HG02623 (cell line): ENCODE measurements around the gene CAPN8.
A peak's percentile ranks its signal among the peaks of the same experiment; 100 is the strongest.

ENCODE experiments used
- ATAC-seq: cut with Tn5 transposase; IDR thresholded peaks from one replicate; pipeline ENCODE4 v1.9.1; 2021; ENCODE audit warnings: moderate library complexity; ENCODE audit not compliant: unreplicated experiment

CAPN8 gene

DNA sequence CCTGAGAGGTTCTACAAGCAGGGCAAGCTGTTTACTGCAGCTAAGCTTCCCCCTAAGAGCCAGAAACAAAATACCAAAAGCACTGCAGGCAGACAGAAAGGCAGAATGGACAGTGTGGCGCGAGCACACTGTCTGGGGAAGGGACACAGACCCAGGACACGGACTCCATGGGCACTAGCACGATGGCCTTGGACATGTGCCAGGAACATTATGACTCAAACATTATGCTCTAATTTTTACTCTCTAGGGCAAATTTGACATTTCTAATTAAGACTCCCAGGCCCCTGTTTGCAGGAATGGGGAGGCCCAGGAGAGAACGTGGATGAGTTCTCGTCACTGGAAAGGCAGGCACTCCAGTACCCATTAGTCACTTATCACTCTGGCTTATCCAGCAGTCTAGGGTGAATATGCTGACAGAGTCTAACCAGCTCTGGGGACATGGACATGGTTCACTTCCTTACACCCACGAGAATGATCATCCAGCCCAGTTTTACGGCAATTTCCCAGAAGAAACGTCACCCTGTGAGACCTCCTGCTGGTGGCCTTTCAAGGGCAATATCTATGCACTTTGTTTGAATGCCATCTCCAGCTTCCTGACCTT lies 45.1 kb downstream of the CAPN8 start:
- ATAC-seq: no peak

GRCh38 chr1:223618680-223619079 lies 46.8 kb downstream of the CAPN8 start:
- no peak for ATAC-seq

DNA sequence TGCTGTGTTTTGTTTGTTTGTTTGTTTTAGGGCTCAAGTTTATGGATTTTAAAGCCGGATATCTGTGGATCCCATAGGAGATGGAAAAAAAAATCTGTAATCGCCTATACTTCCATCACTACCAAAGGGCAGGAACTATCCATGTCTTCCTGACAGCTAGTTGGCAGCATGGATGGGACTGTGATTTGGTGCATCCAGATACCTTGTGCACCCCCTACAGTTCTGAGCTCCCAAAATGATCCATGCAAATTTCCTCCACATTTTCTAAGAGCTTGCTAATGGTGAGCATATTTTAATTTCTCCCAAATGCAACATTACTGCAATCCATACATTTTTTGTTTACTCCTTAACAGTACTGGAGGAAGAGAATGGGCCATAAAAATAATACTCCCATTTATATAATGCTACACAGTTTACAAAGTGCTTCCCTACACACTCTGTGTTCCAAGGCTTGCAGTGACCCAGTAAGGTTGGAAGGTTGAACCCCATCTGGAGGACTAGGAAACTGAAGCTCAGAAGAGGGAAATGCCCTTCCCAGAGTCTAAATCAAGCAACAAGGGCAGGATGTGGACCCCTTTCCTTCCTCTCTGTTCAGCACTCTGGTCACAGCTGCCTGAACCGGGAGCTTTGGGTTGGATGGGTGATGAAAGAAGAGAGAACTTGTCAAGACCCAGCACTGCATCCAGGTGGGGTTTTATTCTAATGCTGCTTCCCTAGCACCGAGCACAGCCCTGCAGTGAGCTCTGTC lies 48.0 kb downstream of the CAPN8 start:
- ATAC-seq: no peak

DNA sequence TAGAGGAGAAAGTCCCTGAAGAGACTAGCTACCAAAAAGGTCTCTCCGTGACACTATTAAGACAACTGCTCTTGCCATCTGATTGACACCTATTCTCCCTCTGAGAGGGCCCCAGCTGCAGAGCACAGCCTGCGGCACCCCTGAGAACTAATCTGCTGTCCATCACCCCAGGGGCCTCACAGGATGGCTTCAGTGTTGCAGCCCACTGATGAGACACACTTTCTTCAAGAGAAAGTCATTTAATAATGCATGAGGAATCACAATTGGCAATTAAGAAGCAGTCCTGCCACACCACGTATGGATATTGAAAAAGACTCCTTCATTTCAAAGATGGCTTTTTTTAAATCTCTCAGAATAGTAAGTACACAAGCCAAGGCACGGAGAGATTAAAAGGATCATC lies 48.9 kb downstream of the CAPN8 start:
- ATAC-seq: no peak

DNA sequence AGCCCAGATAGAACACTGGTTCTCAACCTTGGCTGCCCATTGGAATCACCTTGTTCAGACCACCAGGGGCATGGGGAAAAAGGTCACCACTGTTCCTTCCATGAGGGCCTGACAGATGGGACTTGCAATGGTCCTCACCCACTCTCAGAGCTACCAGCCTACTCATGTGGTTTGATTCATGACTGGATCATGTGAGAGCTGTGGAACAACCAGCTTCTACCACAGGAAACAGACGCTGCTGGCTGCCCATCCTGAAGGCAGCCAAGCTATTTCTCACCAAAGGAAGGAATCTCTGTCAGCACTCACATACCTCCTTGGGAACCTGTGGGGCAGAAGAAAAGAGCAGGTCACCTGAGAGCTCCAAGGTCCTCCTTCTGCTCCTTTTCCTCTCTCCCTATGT lies 53.6 kb downstream of the CAPN8 start:
- ATAC-seq: no peak

GRCh38 chr1:223609977-223610376 lies 55.5 kb downstream of the CAPN8 start:
- no peak for ATAC-seq

- no peak for ATAC-seq
These were observed 56.4 kb downstream of the CAPN8 start for GRCh38 chr1:223609066-223609465.

DNA sequence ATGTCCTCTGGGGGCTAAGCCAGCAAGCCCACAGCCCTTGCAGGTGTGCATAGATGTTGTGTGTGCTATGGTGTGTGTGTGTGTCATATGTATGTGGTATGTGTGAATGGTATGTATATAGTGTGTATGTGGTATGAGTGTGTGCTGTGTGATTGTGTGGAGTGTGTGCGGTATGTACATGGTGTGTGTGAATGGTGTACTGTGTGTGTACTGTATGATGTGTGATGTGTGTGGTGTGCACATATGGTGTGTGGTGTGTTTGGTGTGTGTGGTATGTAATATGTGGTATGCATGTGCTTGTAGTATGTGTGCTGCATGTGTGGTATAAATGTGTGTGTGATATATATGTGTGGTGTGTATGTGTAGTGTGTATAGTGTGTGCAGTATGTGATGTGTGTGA lies 107.0 kb downstream of the CAPN8 start:
- no peak for ATAC-seq

DNA sequence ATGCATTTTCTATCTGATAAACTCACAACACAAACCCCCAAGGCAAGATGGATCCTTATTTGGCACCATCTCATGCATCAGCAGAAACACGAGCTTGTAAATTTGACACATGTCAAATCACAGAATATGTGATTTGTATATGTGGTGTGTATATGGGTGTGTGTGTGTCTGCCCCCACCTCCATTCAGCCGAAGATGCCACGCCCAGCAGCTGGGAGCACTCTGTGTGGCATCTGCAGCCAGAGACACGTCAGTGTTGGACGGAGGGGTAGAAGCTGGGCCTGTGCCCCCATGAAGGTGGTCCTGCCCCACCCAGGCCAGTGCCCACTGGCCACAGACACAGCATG lies 108.4 kb downstream of the CAPN8 start:
- ATAC-seq: no peak

DNA sequence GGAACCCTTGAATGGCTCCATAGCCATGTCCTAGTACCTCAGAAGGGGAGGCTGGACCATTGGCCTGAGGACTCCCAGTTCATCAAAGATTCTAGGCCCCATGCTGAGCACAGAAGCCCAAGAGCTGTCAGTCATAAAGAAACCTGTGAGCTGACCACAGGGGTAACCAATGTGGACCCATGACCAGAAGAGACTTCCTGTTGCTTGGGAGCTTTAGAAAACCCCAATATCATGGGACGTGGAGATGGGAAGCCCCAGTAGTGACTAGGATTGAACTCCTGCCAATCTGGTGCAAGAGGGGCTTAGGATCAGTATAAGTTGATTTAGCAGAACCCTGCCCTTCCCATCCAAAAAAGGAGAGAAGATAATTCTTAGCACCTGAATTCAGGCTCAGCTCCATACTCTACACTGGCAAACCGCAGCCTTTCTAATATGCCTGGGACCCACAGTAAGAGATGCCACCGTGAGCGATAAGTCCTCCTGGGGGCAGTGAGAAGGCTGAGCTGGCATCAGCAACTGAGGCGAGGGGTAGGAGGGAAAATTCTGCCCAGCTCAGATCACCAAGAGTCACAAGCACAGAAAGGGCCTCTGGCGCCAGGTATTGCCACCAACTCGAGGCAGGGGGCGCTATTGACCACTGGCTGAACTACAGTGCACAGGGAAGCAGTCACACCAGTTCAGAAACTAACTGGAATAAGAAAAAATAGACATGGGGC lies 108.9 kb downstream of the CAPN8 start:
- peak; percentile 86 for ATAC-seq

- no peak for ATAC-seq
These were observed 111.5 kb downstream of the CAPN8 start for GRCh38 chr1:223553957-223554356.

DNA sequence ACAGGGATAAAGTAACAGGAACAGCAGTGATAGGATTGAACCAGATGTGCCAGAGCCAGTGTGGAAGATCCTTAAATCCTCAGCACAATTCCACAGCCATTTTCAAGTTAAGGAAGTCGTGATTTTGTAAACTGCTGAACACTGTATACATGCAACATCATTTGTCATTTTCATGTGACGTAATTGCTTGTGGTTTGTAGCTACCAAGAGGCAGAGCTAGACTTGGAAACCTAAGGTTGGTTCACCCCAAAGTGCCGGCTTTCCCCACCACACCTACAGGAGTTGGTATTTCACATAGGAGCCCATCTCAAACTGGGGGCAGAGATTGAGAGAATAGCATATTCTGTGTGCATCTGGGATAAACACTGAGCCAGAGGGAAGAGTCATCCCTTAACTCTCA lies 113.9 kb downstream of the CAPN8 start:
- no peak for ATAC-seq

DNA sequence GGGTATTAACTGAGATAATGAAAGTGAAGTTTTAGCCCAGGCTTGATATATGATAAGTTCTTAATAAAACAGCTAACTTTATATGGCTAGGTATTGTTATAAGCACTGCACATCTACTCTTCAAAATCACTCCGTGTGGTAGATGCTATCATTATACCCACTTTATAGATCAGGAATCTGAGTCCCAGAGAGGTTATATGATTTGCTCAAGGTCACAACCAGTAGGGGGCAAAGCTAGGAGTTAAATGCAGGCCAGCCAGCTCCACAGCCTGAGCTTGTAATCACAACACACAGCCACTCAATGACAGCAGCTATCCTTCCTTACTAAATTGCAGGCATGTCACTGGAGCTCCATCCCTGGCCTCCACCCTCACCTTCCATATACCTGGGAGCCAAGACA lies 115.8 kb downstream of the CAPN8 start:
- no peak for ATAC-seq

DNA sequence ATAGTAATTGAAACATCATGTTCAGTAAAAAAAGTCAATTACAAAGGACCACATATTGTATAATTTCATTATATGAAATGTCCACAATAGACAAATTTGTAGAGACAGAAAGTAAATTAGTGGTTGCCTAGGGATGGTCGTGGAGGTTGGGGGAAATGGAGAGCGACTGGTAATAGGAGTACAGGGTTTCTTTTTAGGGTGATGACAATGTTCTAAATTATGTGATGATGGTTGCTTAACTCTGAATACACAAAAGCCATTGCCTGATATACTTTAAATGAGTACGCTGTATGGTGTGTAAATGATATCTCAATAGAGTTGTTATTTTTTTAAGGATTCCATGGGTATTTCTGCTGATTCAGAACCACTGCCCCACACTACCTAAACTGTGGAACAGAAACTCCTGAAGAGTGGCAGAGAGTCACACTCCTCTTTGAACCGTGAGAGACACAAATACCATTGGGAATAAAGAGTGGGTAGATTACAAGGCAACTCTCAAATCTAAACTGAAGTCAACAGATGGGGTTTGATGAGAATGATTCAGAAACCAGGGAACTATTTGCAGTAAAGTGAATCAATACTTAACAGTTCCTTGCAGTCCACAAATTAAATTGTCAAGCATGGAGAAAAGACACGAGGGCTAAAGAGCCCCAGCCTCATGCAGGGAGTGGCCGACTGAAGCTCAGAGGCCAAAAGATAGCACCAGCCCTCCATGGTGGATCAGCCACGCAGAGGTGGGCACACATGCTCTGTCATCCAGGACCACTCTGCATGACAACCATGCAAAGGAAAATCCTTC lies 118.0 kb downstream of the CAPN8 start:
- ATAC-seq: no peak

GRCh38 chr1:223545343-223545742 lies 120.2 kb downstream of the CAPN8 start:
- ATAC-seq: no peak

DNA sequence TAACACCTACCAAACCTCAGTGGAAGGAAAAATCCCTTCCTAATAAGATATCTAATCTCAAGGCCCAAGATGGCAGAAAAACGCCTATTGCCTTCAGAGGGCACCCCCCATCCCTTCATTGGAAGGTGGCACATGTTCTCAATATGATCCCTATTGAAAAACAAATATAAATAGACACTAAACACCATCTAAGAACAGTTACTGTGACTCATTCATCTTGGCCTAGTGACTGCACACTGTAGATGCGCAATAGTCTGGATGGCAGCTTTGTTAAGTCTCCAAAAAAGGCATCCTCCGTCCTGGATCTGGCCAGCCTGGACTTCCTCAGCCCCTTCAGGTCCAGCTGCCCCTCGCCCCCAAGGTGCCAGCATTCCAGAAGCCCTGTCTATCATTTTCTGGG lies 121.9 kb downstream of the CAPN8 start:
- ATAC-seq: no peak

DNA sequence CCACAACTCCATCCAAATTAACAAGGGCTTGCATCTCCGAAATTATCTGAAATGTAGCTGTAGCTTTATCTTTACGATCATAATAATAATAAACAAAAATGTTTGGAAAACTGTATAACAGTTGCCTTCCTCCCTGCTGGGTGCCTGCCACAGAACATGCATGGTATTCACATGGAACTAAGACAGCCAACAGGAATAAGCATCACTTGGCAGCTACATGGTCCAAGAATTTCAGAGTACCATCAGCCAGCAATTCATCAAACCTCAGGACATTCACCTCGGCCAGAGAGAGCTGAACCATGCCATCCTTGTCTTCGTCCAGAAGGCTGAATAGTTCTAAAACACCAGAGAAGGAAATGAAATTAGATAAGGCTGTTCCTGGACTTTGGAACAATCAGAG lies 122.7 kb downstream of the CAPN8 start:
- ATAC-seq: no peak

DNA sequence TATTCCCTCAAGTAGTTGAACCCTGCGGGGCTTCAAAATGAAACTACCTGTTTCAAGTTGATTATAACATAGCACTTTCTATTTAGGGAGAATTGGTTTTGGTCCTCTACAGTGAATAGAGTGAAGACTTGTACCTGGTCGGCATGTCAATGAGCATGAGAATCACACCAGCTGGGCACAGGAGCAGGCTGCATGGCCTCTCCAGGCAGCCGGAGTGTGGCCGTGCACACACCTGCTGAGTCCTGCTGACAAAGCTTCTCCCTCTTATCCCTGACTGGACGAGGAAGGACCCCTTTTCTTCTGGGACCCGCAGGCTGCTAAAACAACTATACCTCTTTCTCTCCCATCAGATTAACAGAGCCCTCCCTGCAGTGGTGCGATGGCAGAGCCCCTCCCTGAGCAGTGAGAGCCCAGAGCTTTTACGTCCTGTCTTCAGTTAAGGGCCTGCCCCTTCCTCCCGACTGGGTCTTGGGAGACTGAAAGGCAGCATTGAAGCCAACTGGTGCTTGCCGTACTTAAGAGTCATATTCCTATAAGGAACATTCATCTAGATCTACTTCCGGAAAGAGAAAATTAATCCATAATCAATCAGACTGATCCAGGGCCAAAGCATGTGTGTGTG lies 124.9 kb downstream of the CAPN8 start:
- no peak for ATAC-seq

DNA sequence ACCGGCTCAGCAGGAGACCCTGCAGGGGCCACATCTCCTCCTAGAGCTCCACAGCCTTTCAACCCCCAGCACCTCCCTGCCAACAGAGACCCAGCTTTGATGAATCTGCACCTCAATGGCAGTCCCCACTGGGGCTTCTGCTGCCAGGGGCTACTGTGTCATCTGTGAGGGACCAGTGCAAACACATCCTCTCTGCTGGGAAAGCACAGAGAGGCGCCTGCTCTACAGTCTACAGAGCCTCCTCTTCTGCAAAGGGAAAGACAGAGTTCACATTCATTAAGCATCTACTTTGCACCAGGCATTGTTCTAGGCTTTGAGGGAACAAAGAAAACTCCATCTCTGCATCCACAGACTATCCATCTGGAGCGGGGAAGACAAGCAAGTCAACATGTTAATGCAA lies 125.8 kb downstream of the CAPN8 start:
- no peak for ATAC-seq

GRCh38 chr1:223538981-223539380 lies 126.5 kb downstream of the CAPN8 start:
- ATAC-seq: no peak

GRCh38 chr1:223535319-223535718 lies 130.2 kb downstream of the CAPN8 start:
- no peak for ATAC-seq
